LNCaP clone FGC (cell line): Measurements from ENCODE around the gene UST.
"Not testable (repeated sequence)": the region's sequence is repeated elsewhere in the genome, so short reads cannot be mapped to it uniquely, and the experiment has no call there.

Source experiments
- DNase-seq: peaks from one replicate; pipeline ENCODE4 v3.0.0-alpha.2; 2011; ENCODE audit warnings: low read depth
- H3K4me3 ChIP-seq: 2 replicates; pipeline ENCODE4 v1.5.1; 2011; ENCODE audit warnings: mild to moderate bottlenecking, low read depth, low read length, control low read depth
- CTCF ChIP-seq: IDR thresholded peaks from 2 replicates; pipeline ENCODE4 v1.5.1; 2012; ENCODE audit warnings: mild to moderate bottlenecking; ENCODE audit not compliant: control insufficient read depth, insufficient read depth; ENCODE audit errors: extremely low read depth

UST gene

GRCh38 chr6:148775161-148775560 is 28.3 kb downstream of the UST start:
- no peak for TF ChIP-seq CTCF
- no peak for DNase-seq
- no peak overlapping the region for H3K4me3 ChIP-seq

- no peak overlapping the region for H3K4me3 ChIP-seq
- no peak for TF ChIP-seq CTCF
- no peak for DNase-seq
Observed at GRCh38 chr6:148776321-148777308, 29.8 kb downstream of the UST start.

- no peak overlapping the region for H3K4me3 ChIP-seq
- TF ChIP-seq CTCF = no peak
- no peak for DNase-seq
Observed at GRCh38 chr6:148779142-148779562, 32.3 kb downstream of the UST start.

GRCh38 chr6:148780423-148780822 is 33.6 kb downstream of the UST start:
- H3K4me3 ChIP-seq, DNase-seq: not testable (repeated sequence)

- DNase-seq = no peak
- TF ChIP-seq CTCF = no peak
- H3K4me3 ChIP-seq = no peak overlapping the region
Observed at GRCh38 chr6:148780918-148781436, 34.1 kb downstream of the UST start.

DNA sequence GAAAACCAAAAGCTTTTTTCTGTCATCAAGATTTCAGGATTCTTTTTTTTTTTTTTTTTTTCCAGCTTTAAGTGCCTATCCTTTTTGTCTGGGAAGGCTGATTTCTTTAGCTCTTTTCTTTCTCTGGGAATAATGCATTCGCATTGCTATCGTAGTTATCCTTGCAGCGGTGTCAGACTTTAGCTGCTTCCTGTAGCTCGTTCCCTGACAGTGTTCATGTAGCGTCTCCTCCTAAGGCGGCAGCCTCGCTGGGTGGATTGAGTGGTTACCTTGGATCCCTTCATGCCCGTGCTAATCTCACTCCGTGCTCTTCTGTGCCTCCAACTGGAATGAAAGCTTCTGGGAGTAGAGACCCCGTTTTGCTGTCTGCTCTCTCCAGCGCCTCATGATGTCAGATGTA is 43.1 kb downstream of the UST start:
- no peak overlapping the region for H3K4me3 ChIP-seq
- DNase-seq = no peak
- no peak for TF ChIP-seq CTCF

DNA sequence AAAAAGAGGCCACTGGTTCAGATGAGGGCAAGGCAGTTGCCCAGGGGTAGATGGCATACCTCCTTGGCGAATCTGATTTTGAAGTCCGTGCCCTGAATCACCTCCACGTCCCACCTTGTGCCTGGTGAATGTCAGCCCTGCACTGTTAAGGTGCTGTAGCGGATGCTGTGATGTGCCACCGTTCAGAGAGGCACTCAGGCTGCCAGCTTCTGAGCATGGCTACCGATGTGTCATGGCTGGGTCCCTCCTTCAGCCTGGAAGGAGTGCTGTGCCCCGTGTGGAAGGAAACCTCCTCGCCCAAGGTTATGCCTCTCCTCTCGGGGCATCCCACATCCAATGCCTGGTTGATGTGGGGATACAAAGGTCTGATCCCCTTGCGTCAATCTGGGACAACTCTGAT is 43.6 kb downstream of the UST start:
- no peak for DNase-seq
- H3K4me3 ChIP-seq = no peak overlapping the region
- TF ChIP-seq CTCF = no peak
